NCI-H345 (cell line): ENCODE measurements around the gene SPDYE16.
"Not testable (repeated sequence)": the region's sequence is repeated elsewhere in the genome, so short reads cannot be mapped to it uniquely, and the experiment has no call there.

Experiments used
- DNase-seq: peaks from one replicate; lab custom pipeline; 2025; lab: John Stamatoyannopoulos, UW

The SPDYE16 gene

DNA sequence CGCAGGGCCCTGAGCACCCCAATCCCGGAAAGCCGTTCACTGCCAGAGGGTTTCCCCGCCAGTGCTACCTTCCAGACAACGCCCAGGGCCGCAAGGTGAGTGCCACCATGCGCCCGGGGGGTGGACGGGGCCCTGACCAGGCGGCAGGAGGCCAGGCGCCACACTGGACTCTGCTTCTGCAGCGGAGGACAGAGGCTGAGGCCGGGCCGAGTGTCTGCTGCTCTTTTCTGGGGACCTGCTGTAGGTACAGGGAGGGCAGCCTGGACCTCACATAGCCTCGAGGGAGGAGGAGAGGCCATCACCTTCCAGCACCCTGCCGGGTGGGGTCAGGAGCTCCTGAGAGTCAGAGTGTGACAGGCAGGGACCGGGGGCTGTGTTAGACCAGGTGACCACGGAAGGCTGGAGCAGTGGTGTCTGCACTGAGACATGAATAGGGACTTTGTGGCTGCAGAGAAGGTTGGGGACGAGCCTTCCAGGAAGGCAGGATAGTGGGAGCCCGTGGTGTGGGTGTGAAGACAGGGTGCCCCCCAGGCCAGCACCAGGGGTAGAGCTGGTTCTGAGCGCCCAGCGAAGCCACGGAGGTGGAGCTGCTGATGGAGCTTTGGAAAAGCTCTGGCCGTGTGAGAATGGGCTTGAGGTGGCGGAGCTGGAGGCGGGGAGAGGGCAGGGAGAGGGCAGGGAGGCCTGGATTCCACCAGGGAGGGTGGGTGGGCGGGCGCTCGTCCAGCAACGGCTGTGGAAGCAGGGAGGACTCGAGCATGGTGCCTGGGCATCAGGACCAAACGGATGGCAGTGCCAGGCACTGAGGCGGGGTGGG, 38.5 kb downstream of the SPDYE16 start:
- not testable (repeated sequence) for DNase-seq

- DNase-seq = not testable (repeated sequence)
These were observed 39.9 kb downstream of the SPDYE16 start for GRCh38 chr7:76503244-76503643.

- not testable (repeated sequence) for DNase-seq
These were observed 40.3 kb downstream of the SPDYE16 start for GRCh38 chr7:76502836-76503235.

- DNase-seq = not testable (repeated sequence)
These were observed 40.9 kb downstream of the SPDYE16 start for GRCh38 chr7:76502224-76502623.

GRCh38 chr7:76499924-76500241, 43.2 kb downstream of the SPDYE16 start:
- not testable (repeated sequence) for DNase-seq

GRCh38 chr7:76499201-76499923, 43.7 kb downstream of the SPDYE16 start:
- not testable (repeated sequence) for DNase-seq

- DNase-seq = not testable (repeated sequence)
These were observed 44.4 kb downstream of the SPDYE16 start for GRCh38 chr7:76498583-76499200.

- not testable (repeated sequence) for DNase-seq
These were observed 45.0 kb downstream of the SPDYE16 start for GRCh38 chr7:76497918-76498582.

- DNase-seq = not testable (repeated sequence)
These were observed 47.4 kb downstream of the SPDYE16 start for GRCh38 chr7:76495717-76496116.

- not testable (repeated sequence) for DNase-seq
These were observed 51.0 kb downstream of the SPDYE16 start for GRCh38 chr7:76492139-76492538.

GRCh38 chr7:76487969-76488368, 55.1 kb downstream of the SPDYE16 start:
- DNase-seq = not testable (repeated sequence)

- DNase-seq = not testable (repeated sequence)
These were observed 56.5 kb downstream of the SPDYE16 start for GRCh38 chr7:76486618-76487017.

- DNase-seq = not testable (repeated sequence)
These were observed 57.1 kb downstream of the SPDYE16 start for GRCh38 chr7:76485822-76486610.

- DNase-seq = not testable (repeated sequence)
These were observed 58.6 kb downstream of the SPDYE16 start for GRCh38 chr7:76484456-76484855.

- DNase-seq = not testable (repeated sequence)
These were observed 60.0 kb downstream of the SPDYE16 start for GRCh38 chr7:76483081-76483480.

- DNase-seq = not testable (repeated sequence)
These were observed 60.4 kb downstream of the SPDYE16 start for GRCh38 chr7:76482660-76483059.
